GM21367 (cell line): ENCODE measurements around the gene SRSF5.
"Not testable (repeated sequence)": the region's sequence is repeated elsewhere in the genome, so short reads cannot be mapped to it uniquely, and the experiment has no call there.

ENCODE experiments used
- ATAC-seq: cut with Tn5 transposase; IDR thresholded peaks from one replicate; pipeline ENCODE4 v1.9.1; 2021; ENCODE audit not compliant: unreplicated experiment

Gene SRSF5

GRCh38 chr14:69807192-69807591 lies 40.2 kb downstream of the SRSF5 start:
- ATAC-seq, result no peak

GRCh38 chr14:69808919-69809808 lies 42.2 kb downstream of the SRSF5 start:
- ATAC-seq, result no peak

- no peak for ATAC-seq
These were observed 44.4 kb downstream of the SRSF5 start for GRCh38 chr14:69811227-69811867.

GRCh38 chr14:69811868-69812252 lies 44.9 kb downstream of the SRSF5 start:
- ATAC-seq, result no peak

GRCh38 chr14:69812711-69813110 lies 45.8 kb downstream of the SRSF5 start:
- ATAC-seq, result no peak

GRCh38 chr14:69813346-69813745 lies 46.4 kb downstream of the SRSF5 start:
- ATAC-seq, result not testable (repeated sequence)

- ATAC-seq, result no peak
These were observed 47.5 kb downstream of the SRSF5 start for GRCh38 chr14:69814397-69814796.

- ATAC-seq, result no peak
These were observed 48.6 kb downstream of the SRSF5 start for GRCh38 chr14:69815556-69815955.

- ATAC-seq, result no peak
These were observed 49.3 kb downstream of the SRSF5 start for GRCh38 chr14:69816216-69816615.

- ATAC-seq, result no peak
These were observed 51.8 kb downstream of the SRSF5 start for GRCh38 chr14:69818758-69819191.

- ATAC-seq, result no peak
These were observed 52.7 kb downstream of the SRSF5 start for GRCh38 chr14:69819607-69820006.

- no peak for ATAC-seq
These were observed 54.0 kb downstream of the SRSF5 start for GRCh38 chr14:69820991-69821390.
